ENCODE measurements around the gene NT5C2.
"Not testable (repeated sequence)": the region's sequence is repeated elsewhere in the genome, so short reads cannot be mapped to it uniquely, and the experiment has no call there.

The NT5C2 gene

DNA sequence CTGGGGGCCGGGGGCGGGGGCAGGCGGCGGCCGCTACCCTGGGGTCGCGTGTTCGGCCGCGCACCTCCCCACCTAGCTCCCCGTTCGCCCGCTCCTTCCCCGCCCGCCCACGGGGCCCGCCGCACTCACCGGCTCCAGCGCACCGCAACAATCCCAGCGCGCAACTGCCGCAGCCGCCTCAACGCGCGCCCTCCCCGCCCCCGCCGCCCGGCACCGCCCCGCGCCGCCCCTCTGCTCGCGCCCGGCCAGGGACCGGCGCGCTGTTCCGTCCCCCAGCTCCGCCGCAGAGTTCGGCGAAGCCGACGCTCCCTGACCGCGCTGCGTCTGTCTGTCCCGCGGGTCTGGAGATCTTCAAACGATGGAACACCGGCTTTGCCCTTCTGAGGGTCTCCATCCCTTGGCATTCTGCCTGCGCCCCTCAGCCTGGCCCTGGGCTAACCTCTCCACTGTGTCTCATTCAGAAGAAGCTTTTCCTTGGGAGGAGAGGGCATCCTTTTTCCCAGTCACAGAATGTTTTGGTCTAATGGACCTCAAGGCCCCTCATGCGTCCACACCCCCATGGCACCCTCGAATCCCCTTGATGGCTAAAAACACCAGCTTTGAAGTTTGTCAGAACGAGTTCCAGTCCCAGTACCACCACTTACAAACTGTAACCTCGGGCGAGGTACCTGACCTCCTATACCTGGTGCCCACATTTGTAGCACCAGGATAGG is at the start of gene NT5C2:
Gene NT5C2 (minus strand): TSS at position 166 of the 713 bp plus-strand sequence. CDS start 18,314 bp downstream, outside the sequence.
- DNase-seq (ENCODE audit: low spot score), result peak; percentile 68

DNA sequence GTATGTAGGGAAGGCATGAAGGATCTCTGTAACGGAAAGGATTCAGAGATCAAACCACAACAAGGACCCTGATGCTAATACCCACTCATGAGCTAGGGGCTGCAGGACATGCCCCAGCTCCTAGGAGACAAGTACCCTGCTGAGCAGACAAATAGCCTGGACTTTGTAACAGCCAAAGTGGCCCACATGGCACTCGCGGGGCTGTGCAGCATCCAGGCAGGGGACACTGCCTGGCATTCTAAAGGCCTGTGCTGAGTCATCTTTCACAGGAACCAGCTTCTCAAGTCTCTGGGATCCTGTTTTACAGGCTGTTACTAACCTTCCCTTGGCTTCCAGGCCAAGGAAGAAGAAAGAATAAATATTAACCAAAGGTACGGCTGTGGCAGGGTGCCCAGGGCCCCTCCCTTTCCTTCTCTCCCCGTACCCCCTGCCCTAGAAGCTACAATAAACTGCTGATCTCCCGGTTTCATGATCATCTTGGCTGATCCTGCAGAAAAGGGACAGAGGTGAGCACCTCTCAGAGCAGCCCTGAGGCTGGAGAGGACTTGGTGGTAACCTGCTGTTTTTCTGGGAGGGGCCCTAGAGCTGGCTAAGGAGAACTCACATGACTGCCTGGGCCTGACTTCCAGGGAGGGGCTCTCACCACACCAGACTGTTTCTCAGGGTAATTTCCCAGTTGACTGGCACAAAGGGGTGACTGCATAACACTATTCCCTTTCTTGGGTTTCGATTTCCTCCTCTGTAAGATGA is 48.4 kb upstream of the NT5C2 start:
- no peak for DNase-seq (ENCODE audit: low spot score)

DNA sequence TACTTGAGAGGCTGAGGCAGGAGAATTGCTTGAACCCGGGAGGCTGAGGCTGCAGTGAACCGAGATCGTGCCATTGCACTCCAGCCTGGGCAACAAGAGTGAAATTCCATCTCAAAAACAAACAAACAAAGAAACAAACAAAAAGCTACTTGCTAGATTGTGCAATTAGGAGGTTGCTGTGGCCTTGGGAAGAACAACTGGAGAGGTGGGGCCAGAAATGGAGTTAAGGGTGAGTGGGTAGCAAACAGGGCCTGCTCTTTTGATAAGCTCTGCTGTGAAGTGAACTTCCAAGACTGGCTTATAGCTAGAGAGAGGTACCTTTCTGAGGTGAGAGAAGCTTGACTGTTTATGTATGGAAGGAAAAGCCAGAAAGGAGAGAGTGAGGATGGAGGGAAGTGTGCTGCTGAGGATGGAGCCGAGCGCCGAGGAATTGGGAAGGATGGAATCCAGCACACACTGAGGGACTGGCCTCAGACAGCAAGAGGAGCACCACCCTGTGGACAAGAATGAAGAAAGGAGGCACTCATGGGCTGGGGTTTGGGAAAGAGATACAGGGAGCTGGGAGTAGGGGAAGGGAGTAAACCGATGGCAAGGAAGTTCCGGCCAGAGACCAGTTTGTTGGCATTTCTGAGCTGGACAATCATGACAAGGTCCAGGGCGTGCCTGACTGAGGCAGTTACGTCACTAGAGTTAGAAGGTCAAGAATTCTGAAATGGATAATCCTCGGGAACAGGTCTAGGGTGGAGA is 45.6 kb upstream of the NT5C2 start:
- DNase-seq (ENCODE audit: low spot score), result no peak

- DNase-seq (ENCODE audit: low spot score), result no peak
These were observed 42.7 kb upstream of the NT5C2 start for GRCh38 chr10:103235775-103236174.

GRCh38 chr10:103232772-103233488 is 39.9 kb upstream of the NT5C2 start:
- DNase-seq (ENCODE audit: low spot score), result no peak

- DNase-seq (ENCODE audit: low spot score), result no peak
These were observed 39.1 kb upstream of the NT5C2 start for GRCh38 chr10:103232131-103232673.

- DNase-seq (ENCODE audit: low spot score), result no peak
These were observed 38.0 kb upstream of the NT5C2 start for GRCh38 chr10:103231047-103231551.

- DNase-seq (ENCODE audit: low spot score), result no peak
These were observed 34.3 kb upstream of the NT5C2 start for GRCh38 chr10:103227416-103227815.

- DNase-seq (ENCODE audit: low spot score), result no peak
These were observed 32.9 kb upstream of the NT5C2 start for GRCh38 chr10:103225939-103226338.

GRCh38 chr10:103224721-103225120 is 31.6 kb upstream of the NT5C2 start:
- not testable (repeated sequence) for DNase-seq (ENCODE audit: low spot score)

DNA sequence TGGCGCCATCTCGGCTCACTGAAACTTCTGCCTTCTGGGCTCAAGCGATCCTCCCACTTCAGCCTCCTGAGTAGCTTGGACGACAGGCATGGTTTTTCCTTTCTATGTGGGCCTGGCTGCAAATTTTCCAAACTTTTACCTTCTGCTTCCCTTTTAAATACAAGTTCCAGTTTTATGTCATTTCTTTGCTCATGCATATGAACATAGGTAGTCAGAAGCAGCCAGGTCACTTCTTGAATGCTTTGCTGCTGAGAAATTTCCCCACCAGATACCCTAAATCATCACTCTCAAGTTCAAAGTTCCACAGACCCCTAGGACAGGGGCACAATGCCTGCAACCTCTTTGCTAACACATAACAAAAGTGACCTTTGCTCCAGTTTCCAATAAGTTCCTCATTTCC is 31.1 kb upstream of the NT5C2 start:
- no peak for DNase-seq (ENCODE audit: low spot score)

- DNase-seq (ENCODE audit: low spot score), result not testable (repeated sequence)
These were observed 23.3 kb upstream of the NT5C2 start for GRCh38 chr10:103216362-103216761.

DNA sequence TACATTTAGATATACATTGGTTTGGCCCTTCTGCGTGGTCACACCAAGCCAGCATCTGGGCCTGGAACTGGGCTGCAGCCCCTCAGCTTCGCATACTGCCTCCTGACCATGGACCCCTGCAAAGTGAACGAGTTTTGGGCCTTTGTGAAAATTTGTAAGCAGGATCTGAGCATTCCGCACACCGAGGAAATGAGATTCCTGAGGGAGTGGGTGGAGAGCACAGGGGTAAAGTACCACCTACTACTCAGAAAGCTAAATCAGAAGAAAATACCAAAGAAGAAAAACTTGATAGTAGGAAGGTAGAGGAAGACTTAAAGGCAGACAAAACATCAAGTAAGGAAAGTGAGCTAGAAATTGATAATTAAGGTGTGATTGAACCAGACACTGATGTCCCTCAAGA is 22.5 kb upstream of the NT5C2 start:
- DNase-seq (ENCODE audit: low spot score), result no peak

DNA sequence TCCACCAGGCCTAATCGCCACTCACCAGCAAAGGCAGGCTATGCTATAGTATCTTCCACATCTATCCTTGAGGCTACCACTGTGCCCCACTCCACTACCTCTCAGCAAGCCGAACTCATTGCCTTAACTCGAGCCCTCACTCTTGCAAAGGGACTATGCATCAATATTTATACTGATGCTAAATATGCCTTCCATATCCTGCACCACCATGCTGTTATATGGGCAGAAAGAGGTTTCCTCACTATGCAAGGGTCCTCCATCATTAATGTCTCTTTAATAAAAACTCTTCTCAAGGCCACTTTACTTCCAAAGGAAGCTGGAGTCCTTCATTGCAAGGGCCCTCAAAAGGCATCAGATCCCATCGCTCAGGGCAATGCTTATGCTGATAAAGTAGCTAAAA is 17.2 kb upstream of the NT5C2 start:
- DNase-seq (ENCODE audit: low spot score), result not testable (repeated sequence)

GRCh38 chr10:103207643-103208042 is 14.6 kb upstream of the NT5C2 start:
- DNase-seq (ENCODE audit: low spot score), result not testable (repeated sequence)

GRCh38 chr10:103207141-103207540 is 14.1 kb upstream of the NT5C2 start:
- DNase-seq (ENCODE audit: low spot score), result no peak

DNA sequence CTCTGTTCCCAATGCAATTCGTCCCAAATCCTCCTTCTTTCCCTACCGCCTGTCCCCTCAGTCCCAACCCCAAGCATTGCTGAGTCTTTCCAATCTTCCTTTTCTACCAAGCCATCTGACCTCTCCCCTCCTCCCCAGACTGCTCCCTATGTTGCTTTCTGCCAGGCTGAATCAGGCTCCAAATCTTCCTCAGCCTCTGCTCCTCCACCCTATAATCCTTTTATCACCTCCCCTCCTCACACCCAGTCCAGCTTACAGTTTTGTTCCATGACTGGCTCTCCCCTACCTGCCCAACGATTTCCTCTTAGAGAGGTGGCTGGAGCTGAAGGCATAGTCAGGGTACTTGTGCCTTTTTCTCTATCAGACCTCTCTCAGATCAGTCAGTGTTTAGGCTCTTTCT is 13.6 kb upstream of the NT5C2 start:
- DNase-seq (ENCODE audit: low spot score), result not testable (repeated sequence)

DNA sequence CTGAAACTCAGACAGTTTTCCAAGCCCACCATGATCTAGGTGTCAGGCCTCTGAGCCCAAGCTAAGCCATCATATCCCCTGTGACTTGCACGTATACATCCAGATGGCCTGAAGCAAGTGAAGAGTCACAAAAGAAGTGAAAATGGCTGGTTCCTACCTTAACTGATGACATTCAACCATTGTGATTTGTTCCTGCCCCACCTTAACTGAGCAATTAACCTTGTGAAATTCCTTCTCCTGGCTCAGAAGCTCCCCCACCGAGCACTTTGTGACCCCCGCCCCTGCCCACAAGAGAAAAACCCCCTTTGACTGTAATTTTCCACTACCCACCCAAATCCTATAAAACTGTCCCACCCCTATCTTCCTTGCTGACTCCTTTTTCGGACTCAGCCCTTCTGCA is 12.3 kb upstream of the NT5C2 start:
- DNase-seq (ENCODE audit: low spot score), result not testable (repeated sequence)

DNA sequence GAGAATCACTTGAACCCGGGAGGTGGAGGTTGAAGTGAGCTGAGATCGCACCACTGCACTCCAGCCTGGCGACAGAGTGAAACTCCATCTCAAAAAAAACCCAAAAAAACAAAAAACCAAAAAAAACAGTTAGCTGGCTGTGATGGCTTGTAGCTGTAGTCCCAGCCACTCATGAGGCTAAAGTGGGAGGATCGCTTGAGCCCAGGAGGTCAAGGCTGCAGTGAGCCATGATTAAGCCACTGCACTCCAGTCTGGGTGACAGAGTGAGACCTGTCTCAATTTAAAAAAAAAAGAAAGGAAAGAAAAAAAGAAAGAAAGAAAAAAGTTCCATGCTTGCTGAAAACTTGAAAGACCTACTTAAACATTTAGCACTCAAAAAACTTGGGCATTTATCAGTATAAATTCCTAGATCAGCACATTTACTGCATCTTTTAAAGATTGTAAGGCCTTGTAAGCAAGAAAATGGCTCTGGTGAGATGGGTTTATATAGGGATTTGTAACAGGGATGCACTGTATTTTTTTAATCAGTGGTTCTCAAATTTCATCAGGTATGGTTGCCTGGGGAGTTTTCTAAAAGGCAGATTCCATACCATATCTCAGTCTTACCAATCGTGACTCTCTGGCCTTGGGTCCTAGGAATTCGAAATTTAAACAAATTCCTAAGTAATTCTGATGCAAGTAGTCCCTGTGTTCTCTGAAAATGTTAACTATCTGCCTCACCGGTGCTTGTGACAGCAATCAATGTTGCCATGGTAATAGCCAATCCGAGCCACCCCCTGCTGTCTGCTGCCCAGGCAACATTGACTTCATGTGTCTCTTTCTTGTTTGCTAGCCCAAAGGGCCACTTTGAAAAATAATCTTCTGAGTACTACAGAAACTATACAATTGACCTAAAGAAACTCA is 11.5 kb upstream of the NT5C2 start:
- no peak for DNase-seq (ENCODE audit: low spot score)

GRCh38 chr10:103203466-103203865 is 10.4 kb upstream of the NT5C2 start:
- DNase-seq (ENCODE audit: low spot score), result no peak

DNA sequence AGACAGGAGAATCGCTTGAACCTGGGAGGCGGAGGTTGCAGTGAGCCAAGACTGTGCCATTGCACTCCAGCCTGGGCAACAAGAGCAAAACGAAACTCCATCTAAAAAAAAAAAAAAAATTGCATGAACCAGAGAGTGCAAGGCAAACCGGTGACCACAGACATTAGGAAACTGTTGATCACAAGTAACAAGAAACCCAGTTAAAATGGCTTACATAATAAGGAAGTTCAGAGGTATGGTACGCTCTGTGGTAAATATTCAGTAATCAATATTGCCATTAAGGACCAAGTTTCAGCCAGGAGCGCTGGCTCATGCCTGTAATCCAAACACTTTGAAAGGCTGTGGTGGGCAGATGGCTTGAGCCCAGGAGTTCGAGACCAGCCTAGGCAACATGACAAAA is 9.2 kb upstream of the NT5C2 start:
- DNase-seq (ENCODE audit: low spot score), result no peak

Measured in CD4-positive, alpha-beta T cell treated with Interleukin-6 at 100 ng/mL for 8 hours (primary cell).